ENCODE results near the gene CHST5. TPM values are rescaled to one million over a fixed set of nuclear protein-coding genes. Genes with fewer than 3 reads are reported as not detected.

CHST5 gene
- polyA plus RNA-seq, 1 donor from 2014 or later: 2.7 TPM

DNA sequence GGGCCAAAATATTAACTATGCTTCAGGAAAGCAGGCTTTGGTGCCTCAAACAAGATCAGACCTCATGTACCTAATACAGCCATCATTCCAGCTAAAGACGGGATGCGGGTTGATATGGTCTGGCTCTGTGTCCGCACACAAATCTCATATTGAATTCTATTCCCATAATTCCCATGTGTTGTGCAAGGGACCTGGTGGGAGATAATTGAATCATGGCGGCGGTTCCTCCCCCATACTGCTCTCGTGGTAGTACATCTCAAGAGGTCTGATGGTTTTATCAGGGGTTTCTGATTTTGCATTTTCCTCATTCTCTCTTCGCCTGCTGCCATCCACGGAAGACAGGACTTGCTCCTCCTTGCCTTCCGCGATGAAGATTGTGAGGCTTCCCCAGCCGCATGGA is 21.6 kb downstream of the CHST5 start:
- no peaks in the 10 kb centered on the region for H4K20me1 ChIP-seq (ENCODE audit: insufficient read depth)
- H3K9me3 ChIP-seq (ENCODE audit: low read length): no peaks in the 10 kb centered on the region
- H3K27ac ChIP-seq (ENCODE audit: low read length): no peak overlapping the region
- H2AFZ ChIP-seq (ENCODE audit: low read depth, low read length): no peak overlapping the region
- no peaks in the 10 kb centered on the region for H3K27me3 ChIP-seq (ENCODE audit: insufficient read depth, low read depth, low read length)
- no peaks in the 10 kb centered on the region for H3F3A ChIP-seq (ENCODE audit: insufficient read depth, low read length, poor library complexity, severe bottlenecking)
- no peak overlapping the region for H3K4me2 ChIP-seq (ENCODE audit: low read length)
- no peak overlapping the region for H3K9ac ChIP-seq (ENCODE audit: low read length)
- no peaks in the 10 kb centered on the region for H3K9me2 ChIP-seq (ENCODE audit: insufficient read depth, low read length)
- H3K4me3 ChIP-seq (ENCODE audit: low read length): no peak overlapping the region
- TF ChIP-seq EP300 (conservative IDR thresholded peaks at IDR 0.05; ENCODE audit: poor library complexity, severe bottlenecking) (no peak), POLR2AphosphoS5 (IDR thresholded peaks at IDR 0.05) (no peak), RAD21 (conservative IDR thresholded peaks at IDR 0.05) (no peak), TAF1 (IDR thresholded peaks at IDR 0.05; ENCODE audit: low read depth) (no peak), MXI1 (conservative IDR thresholded peaks at IDR 0.05; ENCODE audit: poor library complexity, severe bottlenecking) (no peak), SMC3 (conservative IDR thresholded peaks at IDR 0.05; ENCODE audit: poor library complexity) (no peak), EZH2 (IDR thresholded peaks at IDR 0.05; ENCODE audit: borderline replicate concordance, insufficient read depth, low read length, poor library complexity, severe bottlenecking) (no peak)
- TF ChIP-seq, protein P1, sequence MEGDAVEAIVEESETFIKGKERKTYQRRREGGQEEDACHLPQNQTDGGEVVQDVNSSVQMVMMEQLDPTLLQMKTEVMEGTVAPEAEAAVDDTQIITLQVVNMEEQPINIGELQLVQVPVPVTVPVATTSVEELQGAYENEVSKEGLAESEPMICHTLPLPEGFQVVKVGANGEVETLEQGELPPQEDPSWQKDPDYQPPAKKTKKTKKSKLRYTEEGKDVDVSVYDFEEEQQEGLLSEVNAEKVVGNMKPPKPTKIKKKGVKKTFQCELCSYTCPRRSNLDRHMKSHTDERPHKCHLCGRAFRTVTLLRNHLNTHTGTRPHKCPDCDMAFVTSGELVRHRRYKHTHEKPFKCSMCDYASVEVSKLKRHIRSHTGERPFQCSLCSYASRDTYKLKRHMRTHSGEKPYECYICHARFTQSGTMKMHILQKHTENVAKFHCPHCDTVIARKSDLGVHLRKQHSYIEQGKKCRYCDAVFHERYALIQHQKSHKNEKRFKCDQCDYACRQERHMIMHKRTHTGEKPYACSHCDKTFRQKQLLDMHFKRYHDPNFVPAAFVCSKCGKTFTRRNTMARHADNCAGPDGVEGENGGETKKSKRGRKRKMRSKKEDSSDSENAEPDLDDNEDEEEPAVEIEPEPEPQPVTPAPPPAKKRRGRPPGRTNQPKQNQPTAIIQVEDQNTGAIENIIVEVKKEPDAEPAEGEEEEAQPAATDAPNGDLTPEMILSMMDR (IDR thresholded peaks at IDR 0.05; ENCODE audit: poor library complexity, severe bottlenecking): no peak
- TF ChIP-seq, protein P2, sequence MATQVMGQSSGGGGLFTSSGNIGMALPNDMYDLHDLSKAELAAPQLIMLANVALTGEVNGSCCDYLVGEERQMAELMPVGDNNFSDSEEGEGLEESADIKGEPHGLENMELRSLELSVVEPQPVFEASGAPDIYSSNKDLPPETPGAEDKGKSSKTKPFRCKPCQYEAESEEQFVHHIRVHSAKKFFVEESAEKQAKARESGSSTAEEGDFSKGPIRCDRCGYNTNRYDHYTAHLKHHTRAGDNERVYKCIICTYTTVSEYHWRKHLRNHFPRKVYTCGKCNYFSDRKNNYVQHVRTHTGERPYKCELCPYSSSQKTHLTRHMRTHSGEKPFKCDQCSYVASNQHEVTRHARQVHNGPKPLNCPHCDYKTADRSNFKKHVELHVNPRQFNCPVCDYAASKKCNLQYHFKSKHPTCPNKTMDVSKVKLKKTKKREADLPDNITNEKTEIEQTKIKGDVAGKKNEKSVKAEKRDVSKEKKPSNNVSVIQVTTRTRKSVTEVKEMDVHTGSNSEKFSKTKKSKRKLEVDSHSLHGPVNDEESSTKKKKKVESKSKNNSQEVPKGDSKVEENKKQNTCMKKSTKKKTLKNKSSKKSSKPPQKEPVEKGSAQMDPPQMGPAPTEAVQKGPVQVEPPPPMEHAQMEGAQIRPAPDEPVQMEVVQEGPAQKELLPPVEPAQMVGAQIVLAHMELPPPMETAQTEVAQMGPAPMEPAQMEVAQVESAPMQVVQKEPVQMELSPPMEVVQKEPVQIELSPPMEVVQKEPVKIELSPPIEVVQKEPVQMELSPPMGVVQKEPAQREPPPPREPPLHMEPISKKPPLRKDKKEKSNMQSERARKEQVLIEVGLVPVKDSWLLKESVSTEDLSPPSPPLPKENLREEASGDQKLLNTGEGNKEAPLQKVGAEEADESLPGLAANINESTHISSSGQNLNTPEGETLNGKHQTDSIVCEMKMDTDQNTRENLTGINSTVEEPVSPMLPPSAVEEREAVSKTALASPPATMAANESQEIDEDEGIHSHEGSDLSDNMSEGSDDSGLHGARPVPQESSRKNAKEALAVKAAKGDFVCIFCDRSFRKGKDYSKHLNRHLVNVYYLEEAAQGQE (IDR thresholded peaks at IDR 0.05; ENCODE audit: borderline replicate concordance): no peak
- H3K79me2 ChIP-seq (replicated peaks; ENCODE audit: insufficient read depth, low read length): no peaks in the 10 kb centered on the region
- H3K36me3 ChIP-seq (ENCODE audit: insufficient read depth, low read length): no peaks in the 10 kb centered on the region

DNA sequence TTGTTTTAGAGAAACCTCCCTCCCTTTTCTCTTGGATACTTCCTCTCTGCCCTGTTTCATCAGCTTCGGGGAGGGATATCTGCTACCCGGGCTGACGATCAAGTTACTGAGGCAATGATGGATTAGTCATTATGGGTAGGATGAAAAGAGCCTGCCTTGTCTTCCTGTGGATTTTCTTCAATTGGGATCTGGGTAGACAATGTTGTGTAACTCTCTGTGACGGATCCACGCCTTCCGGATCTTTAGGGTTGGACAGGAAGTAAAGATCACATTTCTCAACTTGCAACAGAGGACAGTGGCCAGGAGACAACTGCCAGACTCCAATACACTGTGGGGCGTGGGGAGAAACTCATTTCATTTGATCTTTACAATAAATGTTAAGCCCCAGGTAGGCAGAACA is 29.3 kb downstream of the CHST5 start:
- Histone ChIP-seq H3F3A (ENCODE audit: insufficient read depth, low read length, poor library complexity, severe bottlenecking) (no peaks in the 10 kb centered on the region), H3K4me2 (ENCODE audit: low read length) (no peak overlapping the region), H3K27ac (ENCODE audit: low read length) (no peak overlapping the region), H3K27me3 (ENCODE audit: insufficient read depth, low read depth, low read length) (no peaks in the 10 kb centered on the region), H3K36me3 (ENCODE audit: insufficient read depth, low read length) (no peaks in the 10 kb centered on the region), H2AFZ (ENCODE audit: low read depth, low read length) (no peak overlapping the region), H3K9me3 (ENCODE audit: low read length) (no peaks in the 10 kb centered on the region), H3K4me3 (ENCODE audit: low read length) (no peak overlapping the region), H4K20me1 (ENCODE audit: insufficient read depth) (no peaks in the 10 kb centered on the region), H3K79me2 (replicated peaks; ENCODE audit: insufficient read depth, low read length) (no peaks in the 10 kb centered on the region), H3K9ac (ENCODE audit: low read length) (no peak overlapping the region), H3K9me2 (ENCODE audit: insufficient read depth, low read length) (no peaks in the 10 kb centered on the region)
- no peak for TF ChIP-seq RAD21 (conservative IDR thresholded peaks at IDR 0.05)
- no peak for TF ChIP-seq SMC3 (conservative IDR thresholded peaks at IDR 0.05; ENCODE audit: poor library complexity)
- TF ChIP-seq TAF1 (IDR thresholded peaks at IDR 0.05; ENCODE audit: low read depth): no peak
- TF ChIP-seq EZH2 (IDR thresholded peaks at IDR 0.05; ENCODE audit: borderline replicate concordance, insufficient read depth, low read length, poor library complexity, severe bottlenecking): no peak
- TF ChIP-seq MXI1 (conservative IDR thresholded peaks at IDR 0.05; ENCODE audit: poor library complexity, severe bottlenecking): no peak
- TF ChIP-seq, protein P2 (IDR thresholded peaks at IDR 0.05; ENCODE audit: borderline replicate concordance): no peak
- TF ChIP-seq EP300 (conservative IDR thresholded peaks at IDR 0.05; ENCODE audit: poor library complexity, severe bottlenecking): no peak
- no peak for TF ChIP-seq POLR2AphosphoS5 (IDR thresholded peaks at IDR 0.05)
- TF ChIP-seq, protein P1 (IDR thresholded peaks at IDR 0.05; ENCODE audit: poor library complexity, severe bottlenecking): no peak

Data from neural cell (in vitro differentiated cells).